ENCODE data around the gene CCDC78. TPM values are rescaled to one million over a fixed set of nuclear protein-coding genes. Genes with fewer than 3 reads are reported as not detected.

CCDC78 gene
- total RNA-seq, 1 donor from 2014 or later, result 0.26 TPM

DNA sequence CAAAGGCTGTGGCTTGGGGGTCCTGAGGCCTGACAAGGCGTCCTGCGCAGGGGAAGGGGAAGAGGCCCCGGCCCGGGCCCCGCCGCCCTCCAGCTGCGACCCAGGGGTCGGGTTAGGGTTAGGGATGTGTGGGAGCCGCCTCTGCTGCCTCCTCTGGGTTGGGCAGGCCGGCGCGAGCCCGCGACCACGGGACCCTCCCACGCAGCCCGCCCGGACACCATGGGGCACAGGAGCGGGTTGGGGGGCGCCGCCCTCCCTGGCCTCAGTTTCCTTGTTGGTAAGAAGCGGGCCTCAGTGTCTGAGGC lies 14.2 kb upstream of the CCDC78 start:
- no peak for DNase-seq (ENCODE audit: low read depth in 2 of 2)

DNA sequence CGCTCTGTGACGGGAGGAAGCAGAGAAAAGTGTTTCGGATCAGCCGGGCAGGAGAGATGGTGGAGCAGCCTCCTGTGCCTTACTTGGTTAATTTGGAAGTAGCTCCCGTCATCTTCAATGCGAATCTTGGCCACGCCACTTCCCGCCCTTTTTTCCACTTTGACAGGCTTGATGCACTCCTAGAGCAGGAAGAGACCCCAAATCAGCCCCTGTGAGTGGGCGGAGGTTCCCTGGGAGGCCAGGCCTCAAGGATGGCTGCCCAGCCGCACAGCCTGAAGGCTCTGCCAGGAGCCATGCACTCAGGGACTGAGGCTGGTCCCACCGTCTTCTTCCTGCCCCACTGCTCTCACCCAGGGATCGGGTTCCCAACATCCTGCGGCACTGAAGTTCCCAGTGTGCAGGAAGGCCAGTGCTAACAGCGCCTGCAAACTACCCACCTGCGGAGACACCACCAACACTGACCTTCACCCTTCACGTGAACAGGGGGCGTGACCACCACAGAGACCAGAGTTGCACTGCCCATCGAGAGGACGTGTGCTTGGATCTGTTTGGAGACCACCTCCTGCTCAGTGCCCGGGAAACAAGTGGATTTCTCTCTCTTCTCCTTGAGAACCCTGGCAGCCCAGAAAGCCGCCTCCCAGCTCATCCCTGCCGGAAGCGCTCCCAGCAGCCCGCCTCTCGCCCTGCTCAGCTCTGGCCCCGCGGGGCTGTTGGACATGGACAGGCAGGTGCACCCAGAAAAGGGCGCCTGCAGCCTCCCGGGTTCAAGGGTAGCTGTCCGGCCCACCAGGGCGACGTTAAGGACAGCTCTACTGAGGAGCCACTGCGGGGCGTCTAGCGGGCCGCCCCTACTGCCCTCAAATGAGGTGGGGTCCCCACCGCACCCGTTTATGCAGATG lies 13.6 kb upstream of the CCDC78 start:
- no peak for DNase-seq (ENCODE audit: low read depth in 2 of 2)

DNA sequence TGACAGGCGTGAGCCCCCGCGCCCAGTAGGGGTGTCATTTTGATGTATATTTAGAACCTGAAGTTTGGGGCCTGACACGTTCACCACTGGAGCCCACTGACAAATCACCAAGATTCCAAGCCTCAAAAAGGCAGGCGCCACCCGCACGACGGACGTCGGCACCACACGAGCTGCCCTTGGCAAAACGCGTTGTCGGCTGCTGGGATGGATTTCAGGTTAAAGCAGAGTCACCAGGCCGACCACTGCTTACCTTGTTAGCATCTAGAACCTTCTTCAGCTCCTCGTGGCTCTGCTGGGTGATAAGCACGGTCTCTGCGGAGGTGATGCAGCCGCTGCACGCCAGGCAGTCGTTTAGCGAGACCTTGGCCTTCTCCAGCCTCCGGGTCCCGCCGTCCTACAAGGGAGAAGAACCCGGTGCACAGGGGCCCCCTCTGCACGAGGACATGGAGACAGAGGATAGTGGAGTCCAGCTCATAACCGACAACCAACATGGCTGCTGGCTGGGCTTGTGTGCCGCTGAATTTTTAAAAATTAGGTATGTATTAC lies 10.8 kb upstream of the CCDC78 start:
- no peak for DNase-seq (ENCODE audit: low read depth in 2 of 2)

DNA sequence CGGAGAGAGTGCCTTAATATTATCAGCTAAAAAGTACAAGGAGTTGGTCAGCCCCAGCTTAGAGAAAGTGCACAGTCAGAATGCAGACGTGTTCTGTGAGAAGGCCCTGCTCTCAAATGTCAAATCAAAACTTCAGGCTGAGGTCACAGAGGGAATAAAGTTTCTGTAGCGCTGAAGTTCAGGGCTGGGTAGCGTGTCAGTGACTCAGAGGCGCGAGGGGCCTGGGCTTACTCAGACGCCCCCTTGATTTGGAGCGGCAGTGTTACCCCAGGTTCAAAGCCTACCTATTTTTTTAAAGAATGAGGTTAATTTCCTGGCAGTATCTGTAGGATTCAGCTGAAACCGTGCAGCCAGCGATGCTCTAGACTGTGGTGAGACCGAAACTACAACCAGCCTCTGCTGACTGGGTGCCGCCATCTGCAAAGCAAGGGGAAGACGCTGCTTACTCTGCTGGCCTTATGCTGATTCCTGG lies 9.8 kb upstream of the CCDC78 start:
- no peak for DNase-seq (ENCODE audit: low read depth in 2 of 2)

DNA sequence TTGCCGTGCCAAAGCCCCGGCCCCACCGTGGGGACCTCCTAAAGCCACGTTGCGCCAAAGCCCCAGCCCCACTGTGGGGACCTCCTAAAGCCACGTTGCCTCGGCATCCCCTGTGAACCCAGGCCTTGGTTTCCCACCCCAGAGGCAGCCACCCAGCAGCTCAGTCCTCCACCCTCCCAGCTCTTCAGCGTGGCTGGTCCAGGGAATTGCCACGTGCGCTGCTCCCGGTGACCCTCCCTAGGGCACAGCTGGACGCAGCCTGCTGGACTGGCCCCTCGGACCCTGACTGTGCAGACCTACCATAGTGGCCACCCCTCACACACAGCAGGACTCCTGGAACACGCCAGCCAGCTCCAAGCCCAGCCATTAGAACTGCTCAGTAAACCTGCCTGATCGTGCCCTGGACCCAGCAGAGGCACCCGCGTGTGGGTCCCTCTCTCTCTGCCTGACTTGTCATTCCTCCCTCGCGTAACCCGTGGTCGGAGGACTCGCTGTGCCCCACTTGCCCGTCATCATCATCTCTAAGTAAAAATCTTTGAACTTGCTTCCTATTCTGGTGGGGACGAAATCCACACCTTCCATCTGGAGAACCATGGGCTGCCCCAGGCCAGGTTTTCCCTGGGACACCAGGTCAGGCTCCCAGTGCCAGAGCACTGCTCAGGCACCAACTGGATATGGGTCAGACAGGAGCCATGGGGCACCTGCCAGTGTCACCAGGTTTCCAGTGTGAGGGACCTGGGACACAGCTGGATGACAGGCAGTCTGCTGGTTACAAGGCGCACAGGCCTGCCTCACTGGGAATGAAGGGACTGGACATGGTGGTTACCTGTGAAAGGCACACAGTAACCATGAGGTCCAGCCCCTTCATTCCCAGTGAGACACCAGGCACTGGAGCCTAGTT lies 9.0 kb upstream of the CCDC78 start:
- DNase-seq (ENCODE audit: low read depth in 2 of 2), result no peak

DNA sequence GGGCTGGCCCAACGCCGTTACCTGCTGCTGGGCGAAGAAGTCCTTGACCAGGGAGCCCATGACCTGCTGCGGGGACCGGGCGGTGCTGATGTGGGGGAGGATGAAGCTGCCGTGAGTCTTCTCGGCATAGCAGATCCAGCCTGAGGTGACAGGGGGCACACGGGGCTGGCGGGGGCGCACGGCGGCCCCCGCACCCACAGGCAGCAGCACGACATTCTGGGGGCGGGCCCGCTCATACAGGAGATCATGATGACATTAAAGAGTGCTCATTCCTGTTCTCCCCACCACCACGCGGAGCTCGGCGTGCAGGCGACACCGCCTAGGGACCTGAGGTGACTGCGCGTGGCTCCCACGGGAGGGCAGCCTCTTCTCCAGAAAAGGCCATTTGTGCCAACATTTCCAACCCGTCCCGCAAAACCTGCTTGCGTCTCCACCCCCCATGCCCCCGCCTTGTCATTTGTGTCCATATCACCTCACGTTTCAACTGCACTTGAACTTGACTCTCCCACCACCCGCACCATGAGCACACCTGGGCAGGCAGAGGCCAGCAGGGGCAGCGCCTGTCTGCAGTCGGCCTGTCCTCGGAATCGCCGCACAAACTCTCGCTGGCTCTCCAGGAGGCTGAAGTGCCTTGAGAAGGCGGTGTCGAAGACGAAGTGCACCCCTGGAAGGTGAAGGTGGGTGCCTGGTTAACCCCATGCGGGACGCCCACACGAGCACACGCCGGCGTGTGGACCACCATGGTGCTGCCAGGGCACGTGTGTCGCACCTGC lies 8.2 kb upstream of the CCDC78 start:
- DNase-seq (ENCODE audit: low read depth in 2 of 2), result no peak

DNA sequence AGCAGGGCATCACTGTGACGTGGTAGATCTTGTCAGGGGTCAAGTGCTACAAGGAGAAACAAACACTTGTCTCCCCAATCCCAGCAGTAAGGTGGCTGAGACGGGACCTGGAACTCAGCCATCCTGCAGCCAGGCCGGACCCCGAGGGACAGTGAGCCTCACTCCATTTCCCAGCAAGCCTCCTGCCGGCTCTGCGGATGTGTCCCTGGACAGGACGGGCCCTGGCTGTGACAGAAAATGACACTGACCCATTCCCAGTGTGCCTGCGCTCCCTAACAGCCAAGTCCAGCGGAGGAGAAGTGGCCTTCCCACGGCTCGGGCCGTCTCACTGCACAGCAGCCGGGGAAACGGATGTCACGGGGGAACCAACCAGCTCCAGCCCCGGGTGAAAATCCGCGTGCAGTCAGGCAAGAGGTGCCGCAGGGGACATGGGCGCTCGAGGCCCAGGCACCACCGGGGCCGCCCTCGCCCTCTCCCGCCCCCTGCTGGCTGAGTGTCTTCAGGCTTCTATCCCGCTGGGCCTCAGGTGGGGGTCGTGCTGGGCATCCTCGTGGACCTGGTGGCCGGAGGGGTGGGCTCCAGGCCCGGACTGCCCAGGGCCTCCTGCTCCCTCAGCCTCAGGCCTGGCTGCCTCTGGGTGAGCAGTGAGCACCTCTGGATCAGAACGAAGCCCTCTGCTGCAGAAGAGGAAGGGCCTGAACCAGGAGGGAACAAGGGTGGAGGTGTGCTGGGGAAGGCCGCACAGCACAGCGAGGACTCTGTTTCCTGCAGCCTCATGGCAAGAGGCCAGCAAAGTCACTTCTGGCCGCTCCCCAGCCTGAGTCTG lies 7.4 kb upstream of the CCDC78 start:
- no peak for DNase-seq (ENCODE audit: low read depth in 2 of 2)

DNA sequence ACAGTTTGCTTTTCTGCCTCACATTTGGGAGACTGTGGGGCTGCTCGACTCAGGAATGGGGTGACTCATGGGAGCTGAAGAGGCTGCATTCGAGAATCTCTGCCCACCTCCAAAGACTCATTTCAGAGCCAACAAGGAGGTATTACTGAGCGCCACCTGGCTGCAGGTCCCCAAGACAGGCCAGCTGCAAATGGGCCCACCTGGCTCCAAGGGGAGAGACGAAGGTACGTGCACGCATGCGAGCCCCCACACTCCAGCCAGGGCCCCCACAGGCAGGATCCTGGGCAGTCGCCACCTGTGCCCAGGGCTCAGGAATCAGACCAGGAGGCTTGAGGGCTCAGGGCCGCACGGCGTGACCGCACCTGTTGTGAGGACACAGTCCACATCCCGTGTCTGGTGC lies 6.7 kb upstream of the CCDC78 start:
- DNase-seq (ENCODE audit: low read depth in 2 of 2), result no peak

DNA sequence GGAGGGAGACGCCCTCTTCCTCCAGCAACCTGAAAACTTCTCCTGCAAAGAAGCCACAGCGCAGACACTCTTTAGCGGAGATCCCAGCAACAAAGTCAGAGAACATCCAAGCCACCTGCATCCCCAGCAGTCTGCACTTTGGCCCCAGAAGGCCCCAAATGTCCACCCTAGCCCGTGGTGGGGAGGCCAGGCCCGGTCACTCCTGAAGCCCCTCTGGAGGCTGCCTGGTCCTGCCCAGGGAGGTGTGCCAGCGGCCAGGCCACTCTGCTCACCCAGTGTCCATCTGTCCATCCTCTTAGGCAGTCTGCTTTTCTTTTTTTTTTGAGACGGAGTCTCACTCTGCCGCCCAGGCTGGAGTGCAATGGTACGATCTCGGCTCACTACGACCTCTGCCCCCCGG lies 6.1 kb upstream of the CCDC78 start:
- DNase-seq (ENCODE audit: low read depth in 2 of 2), result no peak

DNA sequence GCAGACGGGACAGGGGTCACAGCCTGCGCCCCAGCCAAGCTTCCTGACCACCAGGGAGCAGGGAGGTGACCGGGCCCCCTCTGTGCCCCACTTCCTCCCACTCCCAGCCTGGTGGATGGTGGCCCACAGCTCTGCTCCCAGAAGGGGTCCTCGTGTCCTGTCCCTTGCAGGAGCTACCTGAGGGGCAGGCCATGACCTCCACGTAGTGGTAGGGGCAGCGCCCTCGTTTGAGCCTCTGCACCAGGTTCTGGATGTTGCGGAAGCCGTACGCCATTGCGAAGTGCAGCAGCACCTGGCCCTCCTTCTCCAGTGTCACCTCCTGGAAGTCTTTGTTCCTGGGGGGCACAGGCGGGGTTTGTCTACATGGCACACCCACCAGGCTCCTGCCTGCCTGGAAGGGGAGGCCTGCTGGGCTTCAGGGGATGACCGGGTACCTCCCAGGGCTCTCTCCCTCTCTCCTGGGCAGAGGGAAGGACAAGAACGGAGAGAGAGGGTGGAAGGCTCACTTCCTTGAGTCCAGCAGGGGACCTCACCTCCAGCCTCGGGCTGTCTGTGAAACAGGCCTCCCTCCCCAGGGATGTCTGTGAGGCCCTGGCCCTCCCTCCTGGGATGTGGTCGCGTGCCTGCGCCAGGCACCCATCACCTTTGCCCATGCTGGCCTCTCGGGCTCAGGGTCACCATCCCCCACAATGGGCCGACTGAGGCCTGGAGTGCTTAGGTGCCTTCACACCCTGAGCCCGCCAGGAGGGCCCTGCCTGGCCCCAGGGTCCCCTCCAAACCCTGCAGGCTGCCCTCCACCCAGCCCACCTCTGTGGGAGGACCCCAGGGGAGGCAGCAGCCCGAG lies 4.6 kb upstream of the CCDC78 start:
- no peak for DNase-seq (ENCODE audit: low read depth in 2 of 2)

DNA sequence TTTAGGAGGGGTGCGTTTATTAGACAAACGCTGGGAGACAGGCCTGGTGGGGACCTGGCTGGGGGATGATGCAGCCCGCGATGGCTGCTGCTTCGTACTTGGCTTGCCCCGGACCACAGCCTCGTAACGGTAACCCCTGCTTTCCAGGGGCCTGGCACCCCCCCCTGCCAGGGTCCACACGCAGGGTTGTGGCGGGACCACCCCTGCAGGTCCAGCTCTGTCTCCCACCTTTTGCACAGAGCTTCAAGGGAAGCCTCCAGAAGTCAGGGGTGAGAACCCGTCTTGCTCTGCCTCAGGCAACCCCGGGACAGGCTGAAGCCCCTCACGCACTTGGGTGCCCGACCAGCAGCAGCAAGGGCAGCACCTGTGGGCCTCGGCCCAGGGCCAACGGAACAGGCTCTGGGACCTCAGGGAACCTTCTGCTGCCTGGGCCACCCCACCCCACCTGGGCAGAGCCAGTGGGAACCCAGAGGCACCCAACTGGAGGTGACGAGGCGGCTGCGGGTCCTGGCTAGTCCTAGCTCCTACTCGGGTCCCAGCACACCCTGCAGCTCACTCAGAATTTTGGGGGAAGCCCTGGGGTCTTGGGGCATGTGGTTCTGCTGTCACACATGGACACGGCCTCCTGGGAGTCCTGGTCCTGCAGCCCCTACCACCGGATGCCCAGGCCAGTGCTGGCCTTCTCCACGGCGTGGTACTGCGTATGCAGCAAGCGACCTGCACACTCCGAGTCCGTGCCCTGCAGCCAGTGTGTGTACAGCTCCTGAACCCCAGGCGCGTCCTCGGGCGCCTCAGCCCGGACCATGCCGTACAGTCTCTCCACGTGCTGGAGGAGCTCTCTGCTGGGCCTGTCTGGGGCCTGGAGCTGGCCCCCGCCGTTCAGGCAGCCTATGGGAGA lies 3.8 kb upstream of the CCDC78 start:
- no peak for DNase-seq (ENCODE audit: low read depth in 2 of 2)

DNA sequence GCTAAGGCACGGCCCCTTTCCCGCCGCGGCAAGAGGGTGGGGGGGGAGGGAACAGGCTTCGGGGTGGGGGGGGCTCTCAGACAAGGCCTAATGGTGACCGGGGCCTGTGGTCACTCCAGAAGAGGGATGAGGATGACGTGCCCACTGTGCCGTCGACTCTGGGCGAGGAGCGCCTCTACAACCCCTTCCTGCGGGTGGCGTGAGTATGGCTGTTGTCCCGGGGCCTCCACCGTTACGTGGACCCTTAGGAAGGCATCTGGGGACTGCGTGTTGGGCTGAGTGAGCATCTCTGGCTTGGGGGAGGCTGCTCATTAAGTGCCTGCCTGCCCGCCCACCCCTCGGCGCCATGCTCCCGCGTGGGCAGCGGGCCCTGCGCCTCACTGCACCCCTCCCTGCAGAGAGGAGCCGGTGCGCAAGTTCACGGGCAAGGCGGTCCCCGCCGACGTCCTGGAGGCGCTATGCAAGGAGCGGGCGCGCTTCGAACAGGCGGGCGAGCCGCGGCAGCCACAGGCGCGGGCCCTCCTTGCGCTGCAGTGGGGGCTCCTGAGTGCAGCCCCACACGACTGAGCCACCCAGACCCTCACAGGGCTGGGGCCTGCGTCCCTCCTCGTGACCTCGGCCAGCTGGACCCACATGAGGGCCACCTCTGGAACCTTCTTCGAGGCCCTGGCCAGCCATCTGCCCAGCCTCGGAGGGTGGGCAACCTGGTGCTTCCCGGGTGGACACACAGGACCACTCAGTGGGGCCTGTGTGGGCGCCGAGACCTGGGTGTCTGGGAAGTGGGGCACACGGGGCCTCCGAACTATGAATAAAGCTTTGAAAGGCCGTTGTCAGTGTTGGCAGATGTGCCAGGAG lies 2.9 kb upstream of the CCDC78 start:
- DNase-seq (ENCODE audit: low read depth in 2 of 2), result no peak

DNA sequence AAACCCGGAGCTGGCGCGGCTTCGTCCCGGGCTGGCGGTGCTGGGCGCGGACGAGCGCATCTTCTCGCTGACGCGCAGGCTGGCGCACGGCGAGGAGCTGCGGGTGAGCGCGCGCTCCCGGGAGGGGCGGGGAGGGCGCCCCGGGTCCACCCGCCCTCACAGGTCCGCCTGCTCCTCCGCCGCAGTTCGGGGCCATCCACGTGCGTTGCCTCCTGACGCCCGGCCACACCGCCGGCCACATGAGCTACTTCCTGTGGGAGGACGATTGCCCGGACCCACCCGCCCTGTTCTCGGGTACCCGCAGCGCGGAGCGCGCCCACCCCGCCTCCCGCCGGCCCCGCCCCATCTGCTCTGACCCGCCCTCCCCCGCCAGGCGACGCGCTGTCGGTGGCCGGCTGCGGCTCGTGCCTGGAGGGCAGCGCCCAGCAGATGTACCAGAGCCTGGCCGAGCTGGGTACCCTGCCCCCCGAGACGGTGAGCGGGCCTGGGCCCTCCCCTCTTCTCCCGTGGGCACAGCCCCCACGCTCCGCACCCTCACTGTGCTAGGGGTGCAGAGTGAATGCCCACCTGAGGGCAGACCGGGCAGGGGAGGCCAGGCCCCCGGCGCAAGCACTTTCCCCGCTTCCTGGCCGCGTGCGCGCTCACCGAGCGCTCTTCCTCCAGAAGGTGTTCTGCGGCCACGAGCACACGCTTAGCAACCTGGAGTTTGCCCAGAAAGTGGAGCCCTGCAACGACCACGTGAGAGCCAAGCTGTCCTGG lies 2.1 kb upstream of the CCDC78 start:
- DNase-seq (ENCODE audit: low read depth in 2 of 2), result peak; percentile 36 to 71

DNA sequence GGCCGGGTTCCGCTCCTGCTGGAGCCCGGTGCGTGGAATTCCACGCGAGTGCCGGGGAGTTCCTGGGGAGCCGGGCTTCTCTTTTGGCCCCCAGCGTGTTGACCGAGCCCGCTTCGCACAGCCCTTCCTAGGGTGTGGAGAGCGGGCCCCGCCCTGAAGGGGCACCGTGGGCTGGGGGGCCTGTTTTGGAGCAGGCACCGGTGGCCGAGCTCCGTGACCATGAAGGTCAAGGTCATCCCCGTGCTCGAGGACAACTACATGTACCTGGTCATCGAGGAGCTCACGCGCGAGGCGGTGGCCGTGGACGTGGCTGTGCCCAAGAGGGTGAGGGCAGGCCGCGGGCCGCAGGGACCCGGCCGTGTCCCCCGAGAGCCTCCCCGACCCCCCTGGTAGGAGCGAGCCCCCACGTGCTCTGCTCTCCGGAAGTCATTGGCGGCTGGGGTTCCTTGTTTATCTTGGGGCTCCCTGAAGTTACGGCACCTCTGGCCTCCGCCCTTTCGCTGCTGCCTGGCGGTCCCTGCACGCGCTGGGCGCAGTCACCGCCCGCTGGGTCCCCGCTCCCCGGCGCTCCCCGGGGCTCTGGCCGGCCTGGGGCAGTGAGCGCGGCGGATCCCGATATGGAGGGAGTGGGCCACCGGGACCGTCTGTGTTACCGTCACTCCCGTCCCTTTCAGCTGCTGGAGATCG lies 1.2 kb upstream of the CCDC78 start:
- DNase-seq (ENCODE audit: low read depth in 2 of 2), result no peak

DNA sequence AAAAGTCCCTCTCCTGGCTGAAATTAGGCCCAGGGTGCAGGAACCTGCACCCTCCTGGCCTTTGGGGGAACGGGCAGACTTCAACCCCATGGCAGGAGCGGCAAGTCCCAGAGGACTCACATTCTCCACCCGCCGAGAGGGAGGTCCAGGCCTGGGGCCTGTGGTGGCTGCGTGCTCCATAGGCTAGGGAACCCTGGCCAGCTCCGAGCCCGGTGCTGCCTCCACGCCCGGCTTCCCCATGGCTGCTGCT lies 130 bp downstream of the CCDC78 start:
- DNase-seq (ENCODE audit: low read depth in 2 of 2), result no peak

DNA sequence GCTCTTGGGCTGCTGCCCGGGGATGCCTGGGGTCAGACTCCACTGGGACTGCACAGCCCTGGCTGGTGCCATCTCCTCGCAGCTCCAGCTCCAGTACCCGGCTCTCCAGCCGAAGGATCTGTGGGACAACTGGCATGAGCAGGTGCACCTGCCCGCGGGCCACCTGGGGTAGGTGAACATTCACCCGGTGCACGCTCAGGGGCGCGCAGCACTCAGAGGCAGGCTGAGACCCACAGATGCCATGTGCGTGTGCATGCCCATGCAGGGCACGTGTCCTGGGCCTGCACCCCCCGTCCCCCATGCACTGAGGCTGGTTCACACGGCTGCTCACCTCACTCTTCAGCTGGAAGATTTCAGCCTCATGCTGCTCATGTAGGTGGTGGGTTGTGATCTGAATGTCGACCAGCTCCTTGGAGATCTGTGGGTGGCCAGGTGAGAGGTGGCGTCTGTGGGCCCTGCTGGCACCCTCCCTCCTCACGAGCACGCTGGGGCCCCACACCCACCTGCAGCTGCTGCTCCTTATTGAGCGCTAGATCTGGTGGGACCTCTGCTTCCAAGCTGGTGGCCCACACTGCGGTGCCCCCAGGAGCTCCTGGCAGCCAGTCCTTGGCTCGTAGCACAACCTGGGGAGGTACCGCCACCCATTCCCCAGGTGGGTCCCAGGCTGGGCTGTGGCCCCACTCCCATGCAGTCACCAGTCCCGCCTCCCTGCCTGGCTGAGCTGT lies 618 bp downstream of the CCDC78 start:
- DNase-seq (ENCODE audit: low read depth in 2 of 2), result no peak
